ENCODE results near the gene C20orf204.

- TF ChIP-seq POLR2A (IDR thresholded peaks at IDR 0.05; ENCODE audit: low read depth) (no peak), POLR2AphosphoS5 (IDR thresholded peaks at IDR 0.05) (no peak)
These were observed 10.7 kb upstream of the C20orf204 start for GRCh38 chr20:64025101-64025825.

All from esophagus muscularis mucosa (tissue), 2 donors.